GM19467 (cell line): ENCODE data around the gene ACTA1.
"Not testable (repeated sequence)": the region's sequence is repeated elsewhere in the genome, so short reads cannot be mapped to it uniquely, and the experiment has no call there.

ENCODE experiments used
- ATAC-seq: cut with Tn5 transposase; IDR thresholded peaks from one replicate; pipeline ENCODE4 v1.9.1; 2021; ENCODE audit warnings: mild to moderate bottlenecking, moderate library complexity; ENCODE audit not compliant: unreplicated experiment

The ACTA1 gene

GRCh38 chr1:229410370-229410691 is 23.6 kb downstream of the ACTA1 start:
- no peak for ATAC-seq

DNA sequence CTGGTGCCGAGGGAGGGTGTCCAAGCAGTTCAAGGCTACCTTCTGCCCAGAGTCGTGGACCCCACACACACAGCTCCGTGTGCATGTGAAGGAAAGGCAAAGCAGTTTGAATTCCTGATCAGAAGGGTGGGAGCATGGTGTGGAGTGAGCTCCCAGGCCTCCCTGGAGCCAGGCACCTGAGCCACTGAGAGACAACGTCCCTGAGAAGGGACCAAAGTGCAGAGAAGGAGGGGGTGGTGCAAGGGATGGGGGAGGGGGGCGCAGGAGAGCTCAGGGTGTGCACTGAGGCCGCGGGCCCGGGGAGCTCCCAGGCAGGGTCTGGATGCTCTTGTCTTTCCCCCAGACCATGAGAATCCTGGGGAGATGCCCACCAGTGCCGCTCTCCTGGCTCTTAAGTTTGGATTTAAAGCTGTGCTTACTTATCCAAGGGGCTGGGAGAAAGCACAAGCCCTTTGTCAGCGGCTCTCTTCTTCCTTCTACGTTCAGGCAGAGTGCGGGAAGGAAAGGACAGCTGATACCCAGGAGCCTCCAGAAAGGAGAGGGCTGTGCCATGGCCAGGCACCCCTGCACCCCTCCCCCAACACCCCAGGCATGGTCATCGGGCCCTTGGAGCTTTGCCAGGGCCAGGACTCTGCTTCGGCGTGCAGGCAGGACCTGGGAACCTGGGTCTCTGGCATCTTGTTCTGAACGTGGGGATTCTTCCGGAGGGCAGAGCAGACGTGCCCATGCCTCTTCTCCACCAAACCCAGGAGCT is 24.1 kb downstream of the ACTA1 start:
- ATAC-seq = no peak

- ATAC-seq = no peak
Measured at GRCh38 chr1:229408458-229409037, 25.3 kb downstream of the ACTA1 start.

- no peak for ATAC-seq
Measured at GRCh38 chr1:229407206-229408026, 26.5 kb downstream of the ACTA1 start.

GRCh38 chr1:229406798-229407197 is 27.1 kb downstream of the ACTA1 start:
- ATAC-seq = no peak

- ATAC-seq = no peak
Measured at GRCh38 chr1:229403573-229403972, 30.3 kb downstream of the ACTA1 start.

DNA sequence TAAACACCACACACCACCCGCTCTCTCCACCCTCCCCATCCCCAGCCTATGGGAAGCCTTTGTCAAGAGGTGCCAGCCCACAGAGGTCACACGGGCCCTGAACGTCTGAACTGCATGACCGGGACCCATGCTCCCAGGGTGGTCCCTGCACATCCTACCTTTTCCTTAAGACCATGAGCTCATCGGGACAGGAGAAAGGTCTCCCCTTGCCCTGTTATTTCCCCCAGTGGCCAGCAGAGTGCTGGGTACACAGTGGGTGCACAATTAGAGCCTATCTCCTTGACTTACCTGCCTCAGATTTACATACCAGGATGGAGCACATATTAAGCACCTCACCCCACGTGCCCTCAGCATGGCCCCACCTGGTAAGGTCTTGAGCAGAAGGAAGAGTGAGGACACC is 30.9 kb downstream of the ACTA1 start:
- no peak for ATAC-seq

DNA sequence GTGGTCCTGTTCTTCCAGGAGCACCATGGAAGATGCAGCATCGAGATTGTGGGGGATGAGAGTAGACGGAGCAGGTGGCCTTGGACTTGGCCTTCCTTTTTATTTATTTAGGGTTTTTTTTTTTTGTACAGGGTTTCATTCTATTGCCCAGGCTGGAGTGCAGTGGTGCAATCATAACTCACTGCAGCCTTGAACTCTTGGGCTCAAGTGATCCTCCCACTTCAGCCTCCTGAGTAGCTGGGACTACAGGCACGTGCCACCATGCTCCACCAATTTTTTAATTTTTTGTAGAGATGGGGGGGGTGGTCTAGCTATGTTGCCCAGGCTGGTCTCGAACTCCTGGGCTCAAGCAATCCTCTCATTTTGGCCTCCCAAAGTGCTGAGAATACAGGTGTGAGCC is 31.6 kb downstream of the ACTA1 start:
- ATAC-seq = not testable (repeated sequence)

DNA sequence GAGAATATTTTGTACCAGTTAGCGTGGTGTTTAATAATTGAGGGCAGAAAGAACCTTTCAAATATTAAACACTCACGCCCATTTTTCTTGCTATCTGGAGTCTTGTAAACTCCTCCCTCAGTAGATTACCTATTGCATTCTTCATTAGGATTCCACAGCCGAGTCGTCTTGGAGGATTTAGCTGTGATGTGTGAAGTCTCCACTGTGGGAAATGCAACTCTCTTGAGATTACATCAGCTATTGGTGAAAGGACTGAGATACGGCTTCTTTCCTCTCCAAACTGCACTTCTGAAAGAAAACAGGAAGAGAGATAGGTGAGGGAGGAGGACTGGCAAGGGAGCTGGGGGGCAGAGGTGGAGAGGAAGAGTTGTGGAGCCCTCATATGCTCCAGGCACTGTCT is 36.1 kb downstream of the ACTA1 start:
- ATAC-seq = no peak

DNA sequence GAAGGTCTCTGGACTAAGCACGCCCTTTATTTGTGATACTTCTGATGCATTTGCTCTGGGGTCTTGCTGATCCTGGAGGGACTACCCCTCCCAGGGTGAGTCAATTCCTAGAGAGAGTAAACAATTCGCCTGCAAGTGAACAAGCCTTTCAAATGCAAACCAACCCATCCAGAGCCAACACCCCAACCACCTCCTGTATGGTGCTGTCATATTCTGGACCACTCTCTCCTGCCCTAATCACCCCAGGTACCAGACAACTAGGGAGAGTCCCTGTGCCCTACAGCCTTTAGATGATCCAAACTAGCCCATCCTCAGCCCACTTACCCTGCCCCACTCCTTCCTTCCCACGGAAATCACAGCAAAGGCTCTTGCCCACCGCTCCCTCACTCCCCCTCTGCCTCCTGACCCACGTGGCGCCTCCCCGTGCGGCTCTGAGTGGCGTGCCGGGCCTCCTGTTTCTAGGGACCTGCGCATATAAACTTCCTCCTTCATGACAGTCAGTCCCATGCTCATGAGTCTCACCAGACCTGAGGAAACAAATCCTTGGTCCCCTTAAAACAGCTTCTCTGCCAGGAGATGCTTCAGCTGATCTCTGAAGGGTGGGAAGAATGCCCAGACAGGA is 37.2 kb downstream of the ACTA1 start:
- no peak for ATAC-seq

GRCh38 chr1:229394517-229394916 is 39.4 kb downstream of the ACTA1 start:
- ATAC-seq = not testable (repeated sequence)

DNA sequence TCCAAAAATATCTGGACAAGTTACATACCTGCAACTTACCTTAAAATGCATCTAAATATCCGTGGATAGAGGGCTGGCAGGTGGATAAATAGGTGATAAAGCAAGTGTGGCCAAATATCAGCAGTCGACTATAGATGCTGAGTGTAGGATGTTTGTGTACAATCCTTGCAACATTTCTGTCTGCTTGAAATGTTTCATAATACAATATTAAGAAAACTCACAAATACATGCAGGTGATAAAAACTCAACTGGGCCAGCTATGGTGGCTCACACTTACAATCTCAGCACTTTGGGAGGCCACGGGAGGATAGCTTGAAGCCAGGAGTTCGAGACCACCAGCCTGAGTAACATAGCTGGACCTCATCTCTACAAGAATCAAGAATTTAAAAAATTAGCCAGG is 41.0 kb downstream of the ACTA1 start:
- no peak for ATAC-seq

DNA sequence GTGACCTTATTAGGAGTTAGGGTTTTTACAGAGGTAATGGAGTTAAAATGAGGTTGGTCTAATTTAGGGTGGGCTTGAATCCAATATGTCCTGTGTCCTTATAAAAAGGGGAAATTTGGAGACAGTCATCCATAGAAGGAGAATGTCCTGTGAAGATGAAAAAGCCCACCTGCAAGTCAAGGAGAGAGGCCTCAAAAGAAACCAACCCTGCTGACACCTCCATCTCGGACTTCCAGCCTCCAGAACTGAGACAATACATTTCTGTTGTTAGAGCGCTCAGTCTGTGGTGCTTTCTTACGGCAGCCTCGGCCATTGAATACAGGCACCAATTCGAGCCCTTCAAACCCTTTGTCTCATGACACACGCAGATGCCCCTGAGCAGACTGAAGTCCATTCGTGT is 43.8 kb downstream of the ACTA1 start:
- no peak for ATAC-seq

GRCh38 chr1:229388897-229389580 is 44.9 kb downstream of the ACTA1 start:
- no peak for ATAC-seq

GRCh38 chr1:229385853-229386456 is 47.9 kb downstream of the ACTA1 start:
- ATAC-seq = no peak

DNA sequence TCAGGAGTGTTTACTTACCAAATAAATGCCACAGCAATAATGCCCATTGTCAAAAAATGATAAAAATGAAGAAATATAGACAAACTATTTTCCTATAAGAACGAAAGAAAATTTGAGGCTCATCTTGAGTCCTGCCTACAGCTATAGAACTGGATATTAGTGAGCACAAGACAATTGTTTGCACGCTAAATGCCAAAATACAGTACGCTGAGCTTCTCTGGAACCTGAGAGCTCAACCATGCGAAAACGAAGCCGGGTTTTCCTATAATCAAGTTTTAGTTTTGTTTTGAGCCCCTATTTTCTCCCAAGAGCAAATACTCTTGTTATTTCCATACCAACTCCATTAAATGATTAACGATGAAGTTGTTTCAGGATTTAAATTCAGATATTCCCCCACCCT is 49.1 kb downstream of the ACTA1 start:
- no peak for ATAC-seq

- ATAC-seq = no peak
Measured at GRCh38 chr1:229383961-229384360, 49.9 kb downstream of the ACTA1 start.

DNA sequence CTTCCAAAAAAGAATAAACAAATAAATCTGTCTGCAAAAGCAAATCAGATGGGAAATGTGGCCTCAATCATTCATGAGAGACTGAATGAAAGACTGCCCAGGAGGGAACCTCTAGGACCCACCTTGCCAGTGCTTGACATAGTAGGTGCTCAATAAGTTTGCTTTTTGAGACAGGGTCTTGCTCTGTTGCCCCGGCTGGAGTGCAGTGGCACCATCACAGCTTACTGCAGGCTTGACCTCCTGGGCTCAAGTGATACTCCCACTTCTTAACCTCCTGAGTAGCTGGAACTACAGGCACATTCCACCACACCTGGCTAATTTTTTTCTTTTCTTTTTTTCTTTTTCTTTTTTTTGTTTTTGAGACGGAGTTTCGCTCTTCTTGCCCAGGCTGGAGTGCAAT is 50.7 kb downstream of the ACTA1 start:
- ATAC-seq = no peak
